ENCODE results near the gene TSPAN13. TPM values are rescaled to one million over a fixed set of nuclear protein-coding genes. Genes with fewer than 3 reads are reported as not detected.

TSPAN13 gene
- total RNA-seq, 1 donor from 2014 or later: 56.0 TPM

GRCh38 chr7:16708980-16709379 is 44.6 kb upstream of the TSPAN13 start:
- no peaks in the 10 kb centered on the region for H3K79me2 ChIP-seq (ENCODE audit: insufficient read depth, low read length)
- H3K4me1 ChIP-seq (ENCODE audit: insufficient read depth, low read length): peaks cover 30% of the 10 kb centered on the region
- H3K9me3 ChIP-seq (ENCODE audit: insufficient read depth, low read depth, low read length): no peaks in the 10 kb centered on the region
- H3K4me2 ChIP-seq (ENCODE audit: low read length): peak overlapping the region; percentile 38
- H3K4me3 ChIP-seq (ENCODE audit: insufficient read depth, low read depth, low read length): no peak overlapping the region
- H3K36me3 Mint-ChIP-seq (ENCODE audit: low read depth, unreplicated experiment): peaks cover 12% of the 10 kb centered on the region
- H2AFZ ChIP-seq (ENCODE audit: low read depth, low read length): no peak overlapping the region
- peaks cover 20% of the 10 kb centered on the region for H3K36me3 ChIP-seq (ENCODE audit: insufficient read depth, low read length)
- H3K27me3 Mint-ChIP-seq (ENCODE audit: low read depth, unreplicated experiment): no peaks in the 10 kb centered on the region
- H3K4me1 Mint-ChIP-seq (ENCODE audit: low read depth, unreplicated experiment): peaks cover 32% of the 10 kb centered on the region
- no peaks in the 10 kb centered on the region for H4K20me1 ChIP-seq (ENCODE audit: insufficient read depth, low read length)
- DNase-seq (ENCODE audit: low read depth) (peak; percentile 99), FAIRE-seq (peak; percentile 99)
- H3K27ac Mint-ChIP-seq (ENCODE audit: unreplicated experiment): peak overlapping the region; percentile 64
- no peak overlapping the region for H3K4me3 Mint-ChIP-seq (ENCODE audit: unreplicated experiment)
- H3K27ac ChIP-seq (ENCODE audit: low read depth, low read length): peak overlapping the region; percentile 90
- H3K27me3 ChIP-seq (ENCODE audit: insufficient read depth, low read length): no peaks in the 10 kb centered on the region
- H3K9ac ChIP-seq (ENCODE audit: low read length): peak overlapping the region; percentile 29
- TF ChIP-seq CTCF (IDR thresholded peaks at IDR 0.05; ENCODE audit: insufficient read depth, low read depth, low read length) (no peak), EZH2 (IDR thresholded peaks at IDR 0.05; ENCODE audit: insufficient read depth, low read length) (no peak)
- H3K9me3 Mint-ChIP-seq (ENCODE audit: unreplicated experiment): no peaks in the 10 kb centered on the region

- H3K36me3 ChIP-seq (ENCODE audit: insufficient read depth, low read length): peaks cover 9% of the 10 kb centered on the region
- no peak overlapping the region for H3K9ac ChIP-seq (ENCODE audit: low read length)
- Mint-ChIP-seq H3K4me1 (ENCODE audit: low read depth, unreplicated experiment) (peaks cover 33% of the 10 kb centered on the region), H3K36me3 (ENCODE audit: low read depth, unreplicated experiment) (peaks cover 6% of the 10 kb centered on the region), H3K27ac (ENCODE audit: unreplicated experiment) (no peak overlapping the region), H3K9me3 (ENCODE audit: unreplicated experiment) (no peaks in the 10 kb centered on the region), H3K27me3 (ENCODE audit: low read depth, unreplicated experiment) (no peaks in the 10 kb centered on the region), H3K4me3 (ENCODE audit: unreplicated experiment) (no peak overlapping the region)
- H3K4me3 ChIP-seq (ENCODE audit: insufficient read depth, low read depth, low read length): no peak overlapping the region
- TF ChIP-seq EZH2 (IDR thresholded peaks at IDR 0.05; ENCODE audit: insufficient read depth, low read length) (no peak), CTCF (IDR thresholded peaks at IDR 0.05; ENCODE audit: insufficient read depth, low read depth, low read length) (no peak)
- H3K4me2 ChIP-seq (ENCODE audit: low read length): no peak overlapping the region
- H3K27me3 ChIP-seq (ENCODE audit: insufficient read depth, low read length): no peaks in the 10 kb centered on the region
- FAIRE-seq (no peak), DNase-seq (ENCODE audit: low read depth) (no peak)
- no peaks in the 10 kb centered on the region for H4K20me1 ChIP-seq (ENCODE audit: insufficient read depth, low read length)
- no peaks in the 10 kb centered on the region for H3K9me3 ChIP-seq (ENCODE audit: insufficient read depth, low read depth, low read length)
- H3K79me2 ChIP-seq (ENCODE audit: insufficient read depth, low read length): no peaks in the 10 kb centered on the region
- H2AFZ ChIP-seq (ENCODE audit: low read depth, low read length): no peak overlapping the region
- peaks cover 30% of the 10 kb centered on the region for H3K4me1 ChIP-seq (ENCODE audit: insufficient read depth, low read length)
- no peak overlapping the region for H3K27ac ChIP-seq (ENCODE audit: low read depth, low read length)
These were observed 42.9 kb upstream of the TSPAN13 start for GRCh38 chr7:16710651-16711050.

GRCh38 chr7:16711730-16712129 is 41.8 kb upstream of the TSPAN13 start:
- Histone ChIP-seq H3K4me3 (ENCODE audit: insufficient read depth, low read depth, low read length) (no peak overlapping the region), H3K9ac (ENCODE audit: low read length) (no peak overlapping the region), H3K36me3 (ENCODE audit: insufficient read depth, low read length) (no peaks in the 10 kb centered on the region), H3K9me3 (ENCODE audit: insufficient read depth, low read depth, low read length) (no peaks in the 10 kb centered on the region), H3K79me2 (ENCODE audit: insufficient read depth, low read length) (no peaks in the 10 kb centered on the region), H3K4me2 (ENCODE audit: low read length) (peak overlapping the region; percentile 39), H3K27me3 (ENCODE audit: insufficient read depth, low read length) (no peaks in the 10 kb centered on the region), H2AFZ (ENCODE audit: low read depth, low read length) (no peak overlapping the region), H3K4me1 (ENCODE audit: insufficient read depth, low read length) (peaks cover 30% of the 10 kb centered on the region), H4K20me1 (ENCODE audit: insufficient read depth, low read length) (no peaks in the 10 kb centered on the region), H3K27ac (ENCODE audit: low read depth, low read length) (peak overlapping the region; percentile 75)
- no peaks in the 10 kb centered on the region for H3K27me3 Mint-ChIP-seq (ENCODE audit: low read depth, unreplicated experiment)
- TF ChIP-seq EZH2 (IDR thresholded peaks at IDR 0.05; ENCODE audit: insufficient read depth, low read length) (no peak), CTCF (IDR thresholded peaks at IDR 0.05; ENCODE audit: insufficient read depth, low read depth, low read length) (no peak)
- peaks cover 33% of the 10 kb centered on the region for H3K4me1 Mint-ChIP-seq (ENCODE audit: low read depth, unreplicated experiment)
- peak; percentile 83 for DNase-seq (ENCODE audit: low read depth)
- no peak overlapping the region for H3K4me3 Mint-ChIP-seq (ENCODE audit: unreplicated experiment)
- H3K27ac Mint-ChIP-seq (ENCODE audit: unreplicated experiment): no peak overlapping the region
- peak; percentile 73 for FAIRE-seq
- H3K36me3 Mint-ChIP-seq (ENCODE audit: low read depth, unreplicated experiment): peaks cover 2% of the 10 kb centered on the region
- H3K9me3 Mint-ChIP-seq (ENCODE audit: unreplicated experiment): no peaks in the 10 kb centered on the region
